Measurements from ENCODE around the gene RHOA.

The RHOA gene

GRCh38 chr3:49341996-49342395 lies 69.8 kb downstream of the RHOA start:
- no peak overlapping the region for H3K4me3 ChIP-seq (ENCODE audit: low read depth, low read length)
- DNase-seq (ENCODE audit: low read depth): no peak
- TF ChIP-seq CTCF (IDR thresholded peaks at IDR 0.05; ENCODE audit: low read depth, low read length): no peak
- TF ChIP-seq MYC (IDR thresholded peaks at IDR 0.05; ENCODE audit: low read depth, low read length): no peak
- TF ChIP-seq POLR2A (IDR thresholded peaks at IDR 0.05; ENCODE audit: extremely low read depth, insufficient read length): no peak
- no peak for TF ChIP-seq MAX (IDR thresholded peaks at IDR 0.05; ENCODE audit: low read depth, low read length)

- H3K4me3 ChIP-seq (ENCODE audit: low read depth, low read length): peak within 1 kb of the TSS; percentile 80
- peak; percentile 50 for TF ChIP-seq CTCF (IDR thresholded peaks at IDR 0.05; ENCODE audit: low read depth, low read length)
- TF ChIP-seq POLR2A (IDR thresholded peaks at IDR 0.05; ENCODE audit: extremely low read depth, insufficient read length): no peak
- peak; percentile 86 for TF ChIP-seq MYC (IDR thresholded peaks at IDR 0.05; ENCODE audit: low read depth, low read length)
- peak; percentile 77 for TF ChIP-seq MAX (IDR thresholded peaks at IDR 0.05; ENCODE audit: low read depth, low read length)
- DNase-seq (ENCODE audit: low read depth): peak; percentile 97
These were observed 71.6 kb downstream of the RHOA start, which contains the start of gene USP4 for GRCh38 chr3:49339941-49340800. Gene USP4, minus strand, starts transcription at chr3:49340053. Its CDS starts 29 bp downstream, at chr3:49340024.

GRCh38 chr3:49339581-49339940 lies 72.2 kb downstream of the RHOA start:
- no peak for DNase-seq (ENCODE audit: low read depth)
- peak overlapping the region; percentile 80 for H3K4me3 ChIP-seq (ENCODE audit: low read depth, low read length)
- TF ChIP-seq MYC (IDR thresholded peaks at IDR 0.05; ENCODE audit: low read depth, low read length) (no peak), POLR2A (IDR thresholded peaks at IDR 0.05; ENCODE audit: extremely low read depth, insufficient read length) (no peak), CTCF (IDR thresholded peaks at IDR 0.05; ENCODE audit: low read depth, low read length) (no peak), MAX (IDR thresholded peaks at IDR 0.05; ENCODE audit: low read depth, low read length) (no peak)

GRCh38 chr3:49333916-49334633 lies 77.7 kb downstream of the RHOA start:
- TF ChIP-seq POLR2A (IDR thresholded peaks at IDR 0.05; ENCODE audit: extremely low read depth, insufficient read length) (no peak), MAX (IDR thresholded peaks at IDR 0.05; ENCODE audit: low read depth, low read length) (no peak), CTCF (IDR thresholded peaks at IDR 0.05; ENCODE audit: low read depth, low read length) (no peak), MYC (IDR thresholded peaks at IDR 0.05; ENCODE audit: low read depth, low read length) (no peak)

GRCh38 chr3:49333091-49333490 lies 78.7 kb downstream of the RHOA start:
- H3K4me3 ChIP-seq (ENCODE audit: low read depth, low read length): no peak overlapping the region
- no peak for TF ChIP-seq MAX (IDR thresholded peaks at IDR 0.05; ENCODE audit: low read depth, low read length)
- no peak for TF ChIP-seq MYC (IDR thresholded peaks at IDR 0.05; ENCODE audit: low read depth, low read length)
- TF ChIP-seq POLR2A (IDR thresholded peaks at IDR 0.05; ENCODE audit: extremely low read depth, insufficient read length): no peak
- no peak for TF ChIP-seq CTCF (IDR thresholded peaks at IDR 0.05; ENCODE audit: low read depth, low read length)
- peak; percentile 78 for DNase-seq (ENCODE audit: low read depth)

More at GRCh38 chr3:49333916-49334633, 77.7 kb downstream of the RHOA start:
- no peak overlapping the region for H3K4me3 ChIP-seq (ENCODE audit: low read depth, low read length)
- DNase-seq (ENCODE audit: low read depth): no peak
